Osteoblast (primary cell): ENCODE data around the gene OPCML. TPM values are rescaled to one million over a fixed set of nuclear protein-coding genes. Genes with fewer than 3 reads are reported as not detected.
"Not testable (repeated sequence)": the region's sequence is repeated elsewhere in the genome, so short reads cannot be mapped to it uniquely, and the experiment has no call there.

Experiments
- DNase-seq: peaks from one replicate; pipeline ENCODE4 v3.0.0; 2011; ENCODE audit warnings: low spot score, mixed read lengths; ENCODE audit not compliant: insufficient read length; ENCODE audit errors: missing footprints
- H2AFZ ChIP-seq: 2 replicates; pipeline ENCODE4 v1.6.0; 2011; ENCODE audit warnings: mild to moderate bottlenecking, low read length
- H3K27ac ChIP-seq: 2 replicates; pipeline ENCODE4 v1.5.1; 2011; ENCODE audit warnings: mild to moderate bottlenecking, low read depth, low read length, moderate library complexity
- H3K27me3 ChIP-seq: 2 replicates; pipeline ENCODE4 v1.6.0; 2012; ENCODE audit warnings: mild to moderate bottlenecking, control low read depth, inconsistent platforms, low read length, moderate library complexity; ENCODE audit not compliant: insufficient read depth
- H3K36me3 ChIP-seq: 2 replicates; pipeline ENCODE4 v1.5.1; 2011; ENCODE audit warnings: mild to moderate bottlenecking, low read length, control low read depth, moderate library complexity; ENCODE audit not compliant: insufficient read depth
- H3K4me1 ChIP-seq: 2 replicates; pipeline ENCODE4 v1.5.1; 2011; ENCODE audit warnings: mild to moderate bottlenecking, low read length, control low read depth, moderate library complexity; ENCODE audit not compliant: insufficient read depth
- H3K4me2 ChIP-seq: 2 replicates; pipeline ENCODE4 v1.6.0; 2011; ENCODE audit warnings: mild to moderate bottlenecking, low read length; ENCODE audit not compliant: insufficient read depth
- H3K4me3 ChIP-seq: fragments of 200-600 bp; sonication (generic); 3 replicates; pipeline ENCODE4 v1.5.1; 2012; ENCODE audit warnings: mild to moderate bottlenecking, low read length, inconsistent platforms; ENCODE audit not compliant: insufficient read depth
- H3K79me2 ChIP-seq: 2 replicates; pipeline ENCODE4 v1.6.0; 2012; ENCODE audit warnings: mild to moderate bottlenecking, low read length, control low read depth, inconsistent platforms; ENCODE audit not compliant: insufficient read depth
- H3K9me3 ChIP-seq: 2 replicates; pipeline ENCODE4 v1.5.1; 2011; ENCODE audit warnings: low read depth, low read length, control low read depth
- H4K20me1 ChIP-seq: 2 replicates; pipeline ENCODE4 v1.6.0; 2012; ENCODE audit warnings: mild to moderate bottlenecking, low read length, control low read depth; ENCODE audit not compliant: insufficient read depth
- CTCF ChIP-seq: IDR thresholded peaks from 2 replicates; pipeline ENCODE4 v1.5.1; 2011; ENCODE audit warnings: mild to moderate bottlenecking, low read depth, low read length, moderate library complexity; ENCODE audit errors: extremely low read depth
- small RNA-seq: library from RNA; depleted of rRNA; stranded (forward); fragments of <200 nt; gene quantifications from one replicate; pipeline ENCODE3, GENCODE V24; 2012
- total RNA-seq: library from RNA; depleted of rRNA; stranded (reverse); fragments of >200 nt; gene quantifications from 2 replicates; pipeline ENCODE4 v1.2.3, GENCODE V29; 2012

The OPCML gene
- total RNA-seq, 1 donor: 0.36 TPM

- DNase-seq: no peak
Measured at GRCh38 chr11:132373405-132374143, 1158.7 kb downstream of the OPCML start.

GRCh38 chr11:132370114-132370513 lies 1162.2 kb downstream of the OPCML start:
- H3K79me2 ChIP-seq, DNase-seq, H3K27ac ChIP-seq, H3K27me3 ChIP-seq, H3K36me3 ChIP-seq, H3K9me3 ChIP-seq, H2AFZ ChIP-seq, H3K4me1 ChIP-seq, H4K20me1 ChIP-seq, H3K4me3 ChIP-seq, H3K4me2 ChIP-seq: not testable (repeated sequence)

More at GRCh38 chr11:132373405-132374143, 1158.7 kb downstream of the OPCML start:
- no peak overlapping the region for H3K4me2 ChIP-seq
- H2AFZ ChIP-seq: no peak overlapping the region
- no peaks in the 10 kb centered on the region for H3K27me3 ChIP-seq
- no peaks in the 10 kb centered on the region for H4K20me1 ChIP-seq
- no peak overlapping the region for H3K27ac ChIP-seq
- no peaks in the 10 kb centered on the region for H3K79me2 ChIP-seq
- no peaks in the 10 kb centered on the region for H3K4me1 ChIP-seq
- no peaks in the 10 kb centered on the region for H3K9me3 ChIP-seq
- no peaks in the 10 kb centered on the region for H3K36me3 ChIP-seq
- no peak overlapping the region for H3K4me3 ChIP-seq
- TF ChIP-seq CTCF: no peak

- H3K4me2 ChIP-seq: no peak overlapping the region
- H3K36me3 ChIP-seq: no peaks in the 10 kb centered on the region
- H3K27me3 ChIP-seq: no peaks in the 10 kb centered on the region
- no peak for TF ChIP-seq CTCF
- no peaks in the 10 kb centered on the region for H3K4me1 ChIP-seq
- no peaks in the 10 kb centered on the region for H3K79me2 ChIP-seq
- no peaks in the 10 kb centered on the region for H4K20me1 ChIP-seq
- no peak overlapping the region for H2AFZ ChIP-seq
- H3K4me3 ChIP-seq: no peak overlapping the region
- DNase-seq: no peak
- H3K27ac ChIP-seq: no peak overlapping the region
- H3K9me3 ChIP-seq: no peaks in the 10 kb centered on the region
Measured at GRCh38 chr11:132367293-132367692, 1165.0 kb downstream of the OPCML start.

GRCh38 chr11:132365650-132366049 lies 1166.7 kb downstream of the OPCML start:
- no peaks in the 10 kb centered on the region for H3K36me3 ChIP-seq
- no peak for TF ChIP-seq CTCF
- no peak for DNase-seq

More at GRCh38 chr11:132365650-132366049, 1166.7 kb downstream of the OPCML start:
- no peak overlapping the region for H3K4me3 ChIP-seq
- H3K27me3 ChIP-seq: no peaks in the 10 kb centered on the region
- H3K4me2 ChIP-seq: no peak overlapping the region
- H3K9me3 ChIP-seq: no peaks in the 10 kb centered on the region
- no peaks in the 10 kb centered on the region for H3K79me2 ChIP-seq
- no peaks in the 10 kb centered on the region for H3K4me1 ChIP-seq
- H2AFZ ChIP-seq: no peak overlapping the region
- no peaks in the 10 kb centered on the region for H4K20me1 ChIP-seq
- H3K27ac ChIP-seq: no peak overlapping the region

Small RNA genes lying within 50 kb of the gene (small RNA-seq; reads per million reads assigned to genes)
- gene RF00026: not detected
